Mesendoderm (in vitro differentiated cells): ENCODE data around the gene GNA12.
A peak's percentile ranks its signal among the peaks of the same experiment; 100 is the strongest.

ENCODE experiments used
- DNase-seq: peaks from one replicate; pipeline ENCODE4 v3.0.0; 2013
- H2AK5ac ChIP-seq: 2 replicates; pipeline ENCODE4 v1.6.1; 2013; ENCODE audit warnings: low read length, inconsistent platforms
- H2BK120ac ChIP-seq: 2 replicates; pipeline ENCODE4 v1.6.1; 2013; ENCODE audit warnings: low read depth, mild to moderate bottlenecking, low read length, moderate library complexity, mixed read lengths
- H2BK15ac ChIP-seq: replicated peaks from 2 replicates; pipeline ENCODE4 v1.6.1; 2013; ENCODE audit warnings: low read depth, mild to moderate bottlenecking, moderate library complexity
- H2BK5ac ChIP-seq: 2 replicates; pipeline ENCODE4 v1.6.1; 2013; ENCODE audit warnings: low read length, inconsistent platforms
- H3K18ac ChIP-seq: 2 replicates; pipeline ENCODE4 v1.6.1; 2013; ENCODE audit warnings: mild to moderate bottlenecking, low read length, mixed read lengths
- H3K23ac ChIP-seq: one replicate; pipeline ENCODE4 v1.6.1; 2013; ENCODE audit warnings: low read length
- H3K27ac ChIP-seq: 2 replicates; pipeline ENCODE4 v1.5.1; 2013; ENCODE audit warnings: low read depth, mild to moderate bottlenecking, inconsistent platforms, low read length, moderate library complexity
- H3K27me3 ChIP-seq: 2 replicates; pipeline ENCODE4 v1.6.1; 2013; ENCODE audit warnings: low read length, control low read depth, mild to moderate bottlenecking, inconsistent platforms; ENCODE audit not compliant: insufficient read depth, poor library complexity
- H3K36me3 ChIP-seq: 2 replicates; pipeline ENCODE4 v1.6.1; 2013; ENCODE audit warnings: low read length, inconsistent platforms; ENCODE audit not compliant: control insufficient read depth, insufficient read depth
- H3K4ac ChIP-seq: one replicate; pipeline ENCODE4 v1.6.1; 2013; ENCODE audit warnings: low read depth, mild to moderate bottlenecking, low read length, moderate library complexity
- H3K4me1 ChIP-seq: 2 replicates; pipeline ENCODE4 v1.6.1; 2013; ENCODE audit warnings: low read depth, low read length, inconsistent platforms; ENCODE audit not compliant: control insufficient read depth
- H3K4me2 ChIP-seq: 2 replicates; pipeline ENCODE4 v1.6.1; 2013; ENCODE audit warnings: low read length
- H3K4me3 ChIP-seq: 2 replicates; pipeline ENCODE4 v1.5.1; 2013; ENCODE audit warnings: mild to moderate bottlenecking, low read length
- H3K56ac ChIP-seq: one replicate; pipeline ENCODE4 v1.6.1; 2013; ENCODE audit warnings: low read length
- H3K79me1 ChIP-seq: 2 replicates; pipeline ENCODE4 v1.6.1; 2013; ENCODE audit warnings: low read length, inconsistent platforms
- H3K79me2 ChIP-seq: 2 replicates; pipeline ENCODE4 v1.6.1; 2013; ENCODE audit warnings: mild to moderate bottlenecking, low read length; ENCODE audit not compliant: control insufficient read depth, insufficient read depth
- H3K9ac ChIP-seq: 2 replicates; pipeline ENCODE4 v1.6.1; 2013; ENCODE audit warnings: low read length, inconsistent platforms
- H4K5ac ChIP-seq: one replicate; pipeline ENCODE4 v1.6.1; 2013; ENCODE audit warnings: low read length
- H4K8ac ChIP-seq: one replicate; pipeline ENCODE4 v1.6.1; 2013; ENCODE audit warnings: low read depth, mild to moderate bottlenecking, control low read depth, low read length, moderate library complexity
- WGBS: extraction: QIAGEN DNeasy Blood & Tissue Kit; methylation state at CpG from one replicate; pipeline ENCODE4 v1.1.7; 2013; ENCODE audit warnings: low lambda C conversion rate, missing lambda C conversion rate; ENCODE audit not compliant: insufficient coverage; ENCODE audit errors: extremely low coverage; 5-methylcytosine and 5-hydroxymethylcytosine counted together

Gene GNA12

DNA sequence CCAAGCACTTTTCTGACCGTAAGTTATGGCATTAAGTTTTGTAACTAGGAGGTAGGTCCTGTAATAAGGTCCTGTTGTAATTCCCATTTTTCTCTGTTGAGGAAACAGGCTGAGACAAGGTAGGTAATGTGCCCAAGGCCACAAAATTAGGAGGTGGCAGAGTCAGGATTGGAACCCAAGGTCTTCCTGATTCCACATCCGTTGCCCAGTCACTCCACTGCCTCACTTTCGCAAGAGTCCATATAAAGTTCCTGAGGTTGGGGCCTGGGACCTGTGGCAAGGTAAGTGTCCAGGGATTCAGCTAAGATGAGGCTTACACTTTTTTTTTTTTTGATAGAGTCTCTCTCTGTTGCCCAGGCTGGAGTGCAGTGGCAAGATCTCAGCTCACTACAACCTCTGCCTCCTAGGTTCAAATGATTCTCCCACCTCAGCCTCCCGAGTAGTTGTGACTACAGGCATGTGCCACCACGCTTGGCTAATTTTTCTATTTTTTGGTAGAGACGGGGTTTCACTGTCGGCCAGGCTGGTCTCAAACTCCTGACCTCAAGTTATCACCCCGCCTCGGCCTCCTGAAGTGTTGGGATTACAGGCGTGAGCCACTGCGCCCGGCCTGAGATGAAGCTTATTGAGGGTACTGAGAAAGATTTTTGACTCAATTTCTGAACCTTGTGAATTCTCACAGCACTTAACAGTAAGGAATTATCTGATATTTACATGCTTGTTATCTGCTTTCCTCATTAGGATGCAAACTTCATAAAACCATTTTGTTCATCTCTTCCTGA lies 20.3 kb upstream of the GNA12 start:
- peak; percentile 58 for DNase-seq
- Histone ChIP-seq H4K8ac (no peak overlapping the region), H2BK15ac (no peak overlapping the region), H3K18ac (peak overlapping the region; percentile 28), H3K4ac (peak overlapping the region; percentile 88), H2BK5ac (peak overlapping the region; percentile 66), H3K4me3 (no peak overlapping the region), H3K9ac (peak overlapping the region; percentile 3), H3K27me3 (no peaks in the 10 kb centered on the region), H2AK5ac (no peak overlapping the region), H3K36me3 (no peaks in the 10 kb centered on the region), H4K5ac (no peak overlapping the region), H3K23ac (no peak overlapping the region), H3K79me1 (no peaks in the 10 kb centered on the region), H3K4me1 (peaks cover 5% of the 10 kb centered on the region), H3K27ac (peak overlapping the region; percentile 91), H3K4me2 (no peak overlapping the region), H2BK120ac (peak overlapping the region; percentile 39), H3K79me2 (no peaks in the 10 kb centered on the region), H3K56ac (peak overlapping the region; percentile 79)
- no CpG with 5 or more reads among the region's 12 CpGs for WGBS

- Histone ChIP-seq H2BK5ac (peak overlapping the region; percentile 97), H3K23ac (no peak overlapping the region), H3K4me3 (no peak overlapping the region), H3K27me3 (no peaks in the 10 kb centered on the region), H2AK5ac (no peak overlapping the region), H3K4me2 (no peak overlapping the region), H4K5ac (no peak overlapping the region), H3K79me1 (no peaks in the 10 kb centered on the region), H2BK120ac (peak overlapping the region; percentile 63), H3K4ac (peak overlapping the region; percentile 88), H3K56ac (peak overlapping the region; percentile 79), H3K36me3 (no peaks in the 10 kb centered on the region), H3K4me1 (peaks cover 5% of the 10 kb centered on the region), H4K8ac (no peak overlapping the region), H2BK15ac (peak overlapping the region; percentile 8), H3K27ac (peak overlapping the region; percentile 91), H3K18ac (peak overlapping the region; percentile 88), H3K79me2 (no peaks in the 10 kb centered on the region), H3K9ac (peak overlapping the region; percentile 39)
- peak; percentile 94 for DNase-seq
- WGBS: no CpG with 5 or more reads among the region's 18 CpGs
Observed at GRCh38 chr7:2863461-2864066, 19.5 kb upstream of the GNA12 start.

- Histone ChIP-seq H3K4me1 (peaks cover 5% of the 10 kb centered on the region), H2BK5ac (peak overlapping the region; percentile 97), H3K23ac (peak overlapping the region; percentile 76), H3K79me2 (no peaks in the 10 kb centered on the region), H3K4ac (peak overlapping the region; percentile 88), H3K27ac (peak overlapping the region; percentile 91), H3K56ac (peak overlapping the region; percentile 79), H2BK15ac (peak overlapping the region; percentile 8), H3K4me2 (no peak overlapping the region), H4K5ac (no peak overlapping the region), H3K4me3 (no peak overlapping the region), H3K27me3 (no peaks in the 10 kb centered on the region), H4K8ac (no peak overlapping the region), H3K18ac (peak overlapping the region; percentile 88), H3K79me1 (no peaks in the 10 kb centered on the region), H3K36me3 (no peaks in the 10 kb centered on the region), H2AK5ac (no peak overlapping the region), H2BK120ac (peak overlapping the region; percentile 63), H3K9ac (peak overlapping the region; percentile 39)
- WGBS: no CpG with 5 or more reads among the region's 22 CpGs
- DNase-seq: peak; percentile 90
Observed at GRCh38 chr7:2862831-2863361, 18.8 kb upstream of the GNA12 start.

- no peak for DNase-seq
- Histone ChIP-seq H4K5ac (no peak overlapping the region), H3K79me2 (no peaks in the 10 kb centered on the region), H3K27me3 (no peaks in the 10 kb centered on the region), H2BK5ac (no peak overlapping the region), H2BK15ac (no peak overlapping the region), H3K79me1 (no peaks in the 10 kb centered on the region), H3K9ac (no peak overlapping the region), H2AK5ac (no peak overlapping the region), H3K23ac (no peak overlapping the region), H3K4me2 (no peak overlapping the region), H4K8ac (no peak overlapping the region), H3K18ac (no peak overlapping the region), H3K4ac (no peak overlapping the region), H3K4me3 (no peak overlapping the region), H3K56ac (no peak overlapping the region), H2BK120ac (no peak overlapping the region), H3K4me1 (peaks cover 5% of the 10 kb centered on the region), H3K27ac (no peak overlapping the region), H3K36me3 (no peaks in the 10 kb centered on the region)
- no CpG with 5 or more reads among the region's 4 CpGs for WGBS
Observed at GRCh38 chr7:2861509-2861908, 17.4 kb upstream of the GNA12 start.

- Histone ChIP-seq H3K79me1 (no peaks in the 10 kb centered on the region), H3K79me2 (no peaks in the 10 kb centered on the region), H2AK5ac (peak overlapping the region; percentile 69), H3K4me2 (no peak overlapping the region), H3K4me3 (no peak overlapping the region), H3K27me3 (no peaks in the 10 kb centered on the region), H3K36me3 (no peaks in the 10 kb centered on the region), H3K18ac (no peak overlapping the region), H3K4me1 (peaks cover 5% of the 10 kb centered on the region), H3K9ac (no peak overlapping the region), H4K8ac (no peak overlapping the region), H2BK5ac (no peak overlapping the region), H2BK15ac (no peak overlapping the region), H3K27ac (no peak overlapping the region), H3K23ac (no peak overlapping the region), H2BK120ac (no peak overlapping the region), H4K5ac (no peak overlapping the region), H3K4ac (no peak overlapping the region), H3K56ac (no peak overlapping the region)
- DNase-seq: no peak
- whole genome bisulfite sequencing: no CpG with 5 or more reads among the region's 14 CpGs
Observed at GRCh38 chr7:2860627-2861133, 16.6 kb upstream of the GNA12 start.
